Right forelimb (tissue), 1 donor: ENCODE results near the gene ERH.
"Not testable (repeated sequence)": the region's sequence is repeated elsewhere in the genome, so short reads cannot be mapped to it uniquely, and the experiment has no call there.

ENCODE experiments used
- DNase-seq: peaks from one replicate; pipeline ENCODE4 v3.0.0-alpha.2; 2018

The ERH gene

DNA sequence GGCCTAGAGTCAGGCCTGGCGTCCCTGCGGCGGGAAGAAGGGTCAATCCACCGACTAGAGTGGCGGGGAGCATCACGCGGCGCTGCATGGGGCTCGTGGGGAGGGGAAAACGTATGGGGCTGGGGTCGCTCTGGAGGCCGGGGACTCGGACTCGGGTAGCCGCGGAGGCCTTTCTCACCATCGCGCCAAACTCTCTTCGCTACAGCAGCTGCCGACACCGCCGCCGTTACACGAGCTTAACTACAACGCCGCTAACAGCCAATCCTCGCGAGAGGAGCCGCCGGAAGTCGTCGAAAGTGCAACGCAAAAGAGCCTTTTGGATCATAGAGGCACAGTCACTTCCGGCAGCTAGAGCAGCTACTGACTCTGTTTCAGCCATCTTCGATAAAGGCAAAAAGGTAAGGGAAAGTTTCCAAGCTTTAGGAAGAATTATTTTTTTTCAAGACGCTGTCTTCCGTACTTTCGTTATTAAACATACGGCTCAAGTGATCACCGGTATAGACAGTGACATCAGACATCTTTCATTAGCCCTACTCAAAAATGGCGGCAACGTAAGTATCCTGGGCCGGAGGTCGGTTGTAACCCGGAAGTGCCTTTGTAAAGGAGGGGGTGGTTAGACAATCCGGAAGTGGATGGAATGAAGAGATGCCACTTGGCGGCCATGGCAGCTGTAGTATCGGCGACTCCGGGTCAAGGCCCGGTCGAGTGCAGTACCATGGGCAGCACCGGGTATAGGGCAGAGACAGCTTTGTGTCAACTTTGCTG lies at the start of gene ERH, which contains the start of gene SLC39A9:
TSS of gene ERH (minus strand) at position 247 of the 765 bp plus-strand sequence. CDS start at position 181, 66 bp downstream.
TSS of gene SLC39A9 (plus strand) at position 640 of the 765 bp plus-strand sequence. CDS start 678 bp downstream, outside the sequence.
- DNase-seq: peak; percentile 95

- no peak for DNase-seq
These were observed 45.3 kb upstream of the ERH start for GRCh38 chr14:69443296-69443805.

DNA sequence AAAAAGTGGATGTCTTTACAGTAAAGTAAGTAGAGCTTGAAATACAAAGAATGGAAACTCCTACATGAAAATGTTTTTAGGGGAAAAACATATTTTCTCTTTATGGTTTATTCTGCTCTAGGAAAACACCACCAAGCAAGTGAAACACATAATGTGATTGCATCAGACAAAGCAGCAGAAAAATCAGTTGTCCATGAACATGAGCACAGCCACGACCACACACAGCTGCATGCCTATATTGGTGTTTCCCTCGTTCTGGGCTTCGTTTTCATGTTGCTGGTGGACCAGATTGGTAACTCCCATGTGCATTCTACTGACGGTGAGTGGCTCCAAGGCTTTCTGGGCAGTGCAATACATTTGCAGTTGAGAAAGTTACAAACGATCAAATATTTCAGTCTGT lies 43.8 kb upstream of the ERH start:
- DNase-seq: no peak

GRCh38 chr14:69439521-69440270 lies 41.6 kb upstream of the ERH start:
- no peak for DNase-seq

DNA sequence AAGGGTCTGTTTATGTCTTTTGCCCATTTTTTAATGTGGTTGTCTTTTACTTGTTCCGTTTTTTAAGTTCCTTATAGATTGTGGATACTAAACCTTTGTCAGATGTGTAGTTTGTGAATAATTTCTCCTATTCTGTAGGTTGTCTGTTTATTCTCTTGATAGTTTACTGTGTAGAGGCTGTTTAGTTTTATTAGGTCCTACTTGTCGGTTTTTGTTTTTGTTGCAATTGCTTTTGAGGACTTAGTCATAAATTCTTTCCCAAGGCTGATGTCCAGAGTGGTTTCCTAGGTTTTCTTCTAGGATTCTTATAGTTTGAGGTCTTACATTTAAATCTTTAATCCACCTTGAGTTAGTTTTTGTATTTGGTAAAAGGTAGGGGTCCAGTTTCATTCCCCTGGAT lies 34.3 kb upstream of the ERH start:
- DNase-seq: no peak

GRCh38 chr14:69430306-69430939 lies 32.3 kb upstream of the ERH start:
- no peak for DNase-seq

- no peak for DNase-seq
These were observed 31.5 kb upstream of the ERH start for GRCh38 chr14:69429643-69430042.

- DNase-seq: no peak
These were observed 30.3 kb upstream of the ERH start for GRCh38 chr14:69428289-69428998.

DNA sequence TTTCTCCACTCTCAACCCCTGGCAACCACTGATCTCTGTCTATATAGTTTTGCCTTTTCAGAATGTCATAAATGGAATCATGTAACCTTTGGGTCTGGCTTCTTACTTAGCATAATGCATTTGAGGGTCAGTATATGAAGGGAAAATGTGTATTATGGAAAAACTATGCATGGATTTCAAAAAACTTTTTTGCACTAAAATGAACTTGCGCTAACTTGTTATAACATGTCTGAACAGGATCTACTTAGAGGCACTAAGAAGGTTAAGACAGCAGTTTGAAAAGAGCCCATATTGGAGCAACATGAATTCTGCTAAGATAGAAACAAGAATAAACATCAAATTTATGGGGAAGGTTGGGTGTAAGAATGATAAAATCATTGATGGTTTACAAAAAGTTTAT lies 29.5 kb upstream of the ERH start:
- no peak for DNase-seq

GRCh38 chr14:69424149-69424923 lies 26.2 kb upstream of the ERH start:
- no peak for DNase-seq

DNA sequence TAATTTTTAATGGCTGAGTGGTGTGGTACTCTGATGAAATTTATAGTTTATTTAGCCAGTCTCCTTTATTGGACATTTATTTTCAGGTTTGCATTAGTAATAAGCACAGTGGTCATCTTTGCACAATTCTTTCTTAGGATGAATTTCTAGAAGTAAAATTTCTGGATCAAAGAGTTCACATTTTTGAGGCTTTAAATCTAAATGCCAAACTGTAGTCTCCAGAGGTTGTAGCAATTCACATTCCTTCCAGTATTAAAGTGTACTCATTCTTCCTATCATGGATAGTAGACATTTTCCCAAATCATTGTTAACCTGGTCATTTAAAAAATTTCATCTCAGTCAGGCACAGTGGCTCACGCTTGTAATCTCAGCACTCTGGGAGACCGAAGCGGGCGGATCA lies 25.2 kb upstream of the ERH start:
- no peak for DNase-seq

DNA sequence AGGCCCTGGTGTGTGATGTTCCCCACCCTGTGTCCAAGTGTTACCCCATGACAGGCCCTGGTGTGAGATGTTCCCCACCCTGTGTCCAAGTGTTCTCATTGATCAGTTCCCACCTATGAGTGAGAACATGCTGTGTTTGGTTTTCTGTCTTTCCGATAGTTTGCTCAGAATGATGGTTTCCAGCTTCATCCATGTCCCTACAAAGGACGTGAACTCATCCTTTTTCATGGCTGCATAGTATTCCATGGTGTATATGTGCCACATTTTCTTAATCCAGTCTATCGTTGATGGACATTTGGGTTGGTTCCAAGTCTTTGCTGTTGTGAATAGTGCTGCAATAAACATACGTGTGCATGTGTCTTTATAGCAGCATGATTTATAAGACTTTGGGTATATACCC lies 18.0 kb upstream of the ERH start:
- not testable (repeated sequence) for DNase-seq

DNA sequence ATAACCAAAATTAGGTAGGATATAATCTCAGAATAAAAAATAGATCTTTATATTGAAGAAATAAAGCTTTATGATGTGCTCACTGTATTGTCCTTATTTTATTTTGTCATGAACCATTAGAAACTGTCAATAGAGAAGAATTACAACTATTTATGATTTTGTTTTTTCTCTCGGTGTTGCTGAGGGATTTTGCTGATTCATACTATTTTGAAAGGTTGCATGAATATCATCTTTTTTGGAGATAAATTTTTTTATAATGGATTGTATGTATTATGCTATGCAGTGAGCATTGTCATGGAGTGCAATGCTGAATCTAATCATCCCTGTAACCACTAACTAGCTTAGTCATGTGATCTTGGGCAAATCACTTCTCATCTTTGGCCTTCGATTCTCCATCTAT lies 15.4 kb upstream of the ERH start:
- DNase-seq: no peak

DNA sequence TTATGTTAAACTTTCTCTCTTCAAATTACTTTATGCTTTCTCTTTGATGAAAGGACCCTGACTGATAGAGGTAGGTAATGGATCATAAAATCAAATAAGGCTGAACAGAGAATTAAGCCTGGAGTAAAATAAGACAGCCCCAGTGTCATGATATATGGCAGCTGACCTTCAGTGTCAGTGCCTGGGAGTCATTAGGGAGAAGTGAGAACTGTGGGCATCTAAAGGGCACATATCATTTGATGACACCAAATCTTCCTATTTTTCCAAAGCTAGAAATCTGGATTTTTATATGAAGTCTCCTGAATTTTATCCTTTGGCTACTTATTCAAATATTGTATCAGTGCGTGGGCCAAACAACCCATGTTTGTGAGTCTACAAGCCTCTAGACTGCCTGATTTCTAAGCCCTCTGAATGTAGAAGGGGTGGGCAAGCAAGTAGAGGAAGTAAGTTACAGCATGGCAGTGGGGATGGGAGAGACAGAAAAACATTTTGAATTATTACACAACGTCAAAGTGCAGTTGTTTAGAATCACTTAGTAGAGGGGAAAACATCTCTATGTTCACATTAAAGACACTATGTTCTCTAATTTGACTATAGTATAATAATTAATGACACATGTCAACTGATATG lies 10.3 kb upstream of the ERH start:
- no peak for DNase-seq

DNA sequence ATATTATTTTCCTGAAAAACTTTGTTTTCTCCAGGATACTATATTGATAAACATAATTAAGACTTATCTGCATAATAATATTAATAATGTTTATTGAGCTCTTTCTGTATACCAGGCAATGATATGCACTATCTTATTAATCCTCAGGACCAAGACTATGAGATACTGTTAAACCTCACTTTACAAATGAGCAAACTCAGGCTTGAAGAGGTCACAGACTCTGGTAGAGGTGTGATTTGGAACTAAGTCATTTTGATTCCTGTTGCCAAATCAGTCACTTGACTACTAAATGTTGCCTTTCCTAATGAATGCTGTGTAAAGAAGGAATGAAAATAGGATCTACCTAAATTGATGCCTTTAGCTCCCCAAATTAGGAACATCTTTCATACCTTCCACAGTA lies 7.7 kb upstream of the ERH start:
- no peak for DNase-seq

- DNase-seq: no peak
These were observed 6.8 kb upstream of the ERH start for GRCh38 chr14:69404883-69405282.

DNA sequence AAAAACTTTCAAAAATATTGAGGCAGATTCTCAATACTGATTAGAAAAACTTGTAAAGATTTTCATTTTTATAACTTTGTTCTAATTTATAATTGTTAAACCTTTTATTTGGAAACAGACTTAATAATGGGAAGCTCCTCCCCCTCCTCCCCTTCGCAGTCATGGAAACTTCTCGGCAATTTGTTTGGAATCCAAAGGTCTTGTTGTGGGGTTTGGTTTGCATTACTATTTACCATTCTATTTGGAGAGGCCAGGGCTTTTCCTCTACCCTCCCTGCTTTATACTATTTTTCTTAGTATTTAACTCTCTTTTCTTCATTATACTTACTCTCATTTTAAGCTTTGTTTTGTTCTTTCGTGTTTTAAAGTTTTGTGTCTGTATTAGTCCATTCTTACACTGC lies 6.4 kb upstream of the ERH start:
- DNase-seq: no peak

GRCh38 chr14:69401841-69402240 lies 3.7 kb upstream of the ERH start:
- DNase-seq: no peak

DNA sequence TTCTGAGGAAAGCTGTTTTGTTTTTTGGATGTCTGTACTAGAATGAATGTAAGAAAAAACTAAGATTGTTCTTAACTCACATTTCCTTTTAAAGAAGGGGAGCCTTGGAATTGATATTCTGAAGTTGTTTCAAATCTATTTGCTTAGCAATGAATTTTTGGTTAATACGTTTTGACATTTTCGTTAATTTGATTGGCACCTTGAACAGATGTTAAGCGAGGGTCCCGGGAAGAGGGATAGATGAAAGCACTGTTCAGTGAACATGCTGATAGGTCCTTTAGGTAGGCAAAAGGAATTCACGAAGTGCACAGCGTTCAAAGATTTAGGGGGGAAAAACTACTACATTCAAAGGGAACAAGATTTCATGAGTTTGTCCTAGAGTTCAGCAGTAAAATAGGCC lies 2.1 kb upstream of the ERH start:
- no peak for DNase-seq

DNA sequence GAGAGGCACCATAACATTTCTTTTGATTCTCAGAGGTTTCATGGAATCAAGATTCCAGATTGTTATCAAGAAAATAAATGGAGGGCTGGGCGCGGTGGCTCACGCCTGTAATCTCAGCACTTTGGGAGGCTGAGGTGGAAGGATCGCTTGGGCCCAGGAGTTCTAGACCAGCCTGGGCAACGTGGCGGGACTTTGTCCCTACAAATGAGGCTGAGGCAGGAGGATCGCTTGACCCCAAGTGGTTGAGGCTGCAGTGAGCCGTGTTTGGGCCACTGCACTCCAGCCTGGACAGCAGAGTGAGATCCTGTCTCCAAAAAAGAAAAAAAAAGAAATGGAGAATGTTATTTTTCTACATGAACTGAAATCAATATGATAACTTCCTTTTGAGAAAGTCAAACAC lies 1.7 kb upstream of the ERH start:
- no peak for DNase-seq

GRCh38 chr14:69398818-69399210 lies 715 bp upstream of the ERH start:
- DNase-seq: peak; percentile 90

DNA sequence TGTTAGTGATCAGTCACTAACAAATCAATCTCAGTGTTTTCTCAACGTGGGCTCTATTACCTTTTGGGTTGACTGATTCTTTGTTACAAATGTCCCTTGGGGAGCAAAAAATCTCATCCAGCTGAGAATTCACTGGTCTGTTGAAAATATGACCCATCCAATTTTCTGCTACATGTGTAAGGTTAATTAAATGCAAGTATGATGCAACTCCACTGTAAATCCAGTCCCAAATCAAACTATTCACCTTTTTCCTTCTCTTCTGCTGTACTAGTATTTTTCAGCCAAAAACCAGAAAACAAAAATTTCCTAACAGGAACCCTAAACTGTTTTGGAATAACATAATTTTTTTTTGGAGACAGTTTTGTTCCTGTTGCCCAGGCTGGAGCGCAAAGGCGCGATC lies 2.2 kb downstream of the ERH start:
- no peak for DNase-seq
